ENCODE measurements around the gene SAP30L.

Gene SAP30L

DNA sequence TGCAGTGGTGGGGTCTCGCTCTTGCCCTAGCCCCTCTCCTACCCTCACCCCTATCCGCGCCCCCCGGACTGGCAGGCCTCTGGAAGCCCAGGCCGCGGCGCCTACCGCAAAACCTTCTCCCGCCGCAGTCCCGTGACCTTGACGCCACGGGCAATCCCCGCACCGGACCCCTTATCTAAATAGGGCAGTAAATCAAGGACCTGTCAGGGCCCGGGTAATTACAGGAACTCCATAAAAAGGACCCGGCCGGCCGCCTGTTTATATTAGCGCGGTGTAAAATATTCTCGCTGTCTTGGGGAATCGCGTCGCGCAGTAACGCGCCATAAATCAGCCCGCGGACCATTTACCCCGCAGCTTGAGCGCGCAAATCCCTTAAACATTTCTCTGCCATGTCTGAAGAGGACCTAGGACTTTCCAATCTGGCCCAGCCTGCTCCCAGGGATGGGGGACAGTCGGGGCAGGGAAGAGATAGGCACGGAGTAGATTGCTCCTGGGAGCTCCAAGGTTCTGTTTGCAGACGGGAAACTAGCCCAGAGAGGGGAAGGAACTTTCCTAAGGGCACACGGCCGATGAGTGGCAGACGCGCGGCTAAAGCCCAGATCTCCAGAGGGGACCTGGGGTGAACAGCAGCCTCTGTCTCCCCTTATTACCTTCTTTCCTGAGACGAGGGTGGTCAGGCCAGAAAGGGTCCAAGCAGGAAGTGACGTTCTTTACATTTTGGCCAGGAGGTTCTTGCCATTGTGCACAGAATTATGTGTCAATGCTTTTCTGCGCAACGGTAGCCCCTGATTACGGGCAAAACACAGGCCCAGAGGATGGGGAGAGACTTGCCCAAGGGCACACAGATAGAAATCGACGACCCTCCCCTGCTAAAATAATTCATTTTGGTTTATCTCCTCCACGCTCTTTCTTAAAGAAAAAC, 37.0 kb downstream of the SAP30L start:
- DNase-seq = no peak

GRCh38 chr5:154483654-154484392, 38.0 kb downstream of the SAP30L start:
- DNase-seq = no peak

DNA sequence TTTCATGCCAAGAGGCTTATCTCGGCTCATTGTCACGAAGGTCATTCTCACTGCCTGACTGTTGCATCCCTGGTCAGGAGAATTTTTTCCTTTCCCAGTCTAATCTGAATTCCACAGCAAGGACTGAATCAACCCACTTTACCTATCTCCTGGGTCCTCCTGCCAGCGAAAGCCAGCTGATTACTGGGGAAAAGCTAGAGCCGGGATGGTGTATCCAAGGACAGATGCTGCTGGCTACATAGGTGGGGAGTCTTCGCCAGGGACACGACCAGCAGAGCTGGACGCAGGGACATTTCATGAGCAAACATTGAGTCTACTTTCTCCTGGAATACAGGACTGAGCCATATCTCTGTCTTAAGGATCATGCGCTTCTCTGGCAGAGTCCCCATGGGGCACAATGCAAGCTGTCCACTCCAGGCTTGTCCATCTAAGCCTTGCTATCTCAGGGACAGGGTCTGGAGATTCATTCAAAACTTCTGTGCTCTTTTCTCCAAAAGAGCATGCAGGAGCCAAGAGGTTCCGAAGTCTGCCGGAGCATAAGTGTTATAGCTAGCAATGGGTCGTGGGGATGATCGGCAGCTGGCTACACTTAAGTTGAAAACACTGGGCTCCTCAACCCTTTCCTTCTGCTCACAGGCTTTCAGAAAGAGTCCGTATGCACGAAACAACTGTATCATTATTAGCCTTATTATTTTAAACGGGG, 38.7 kb downstream of the SAP30L start:
- no peak for DNase-seq

DNA sequence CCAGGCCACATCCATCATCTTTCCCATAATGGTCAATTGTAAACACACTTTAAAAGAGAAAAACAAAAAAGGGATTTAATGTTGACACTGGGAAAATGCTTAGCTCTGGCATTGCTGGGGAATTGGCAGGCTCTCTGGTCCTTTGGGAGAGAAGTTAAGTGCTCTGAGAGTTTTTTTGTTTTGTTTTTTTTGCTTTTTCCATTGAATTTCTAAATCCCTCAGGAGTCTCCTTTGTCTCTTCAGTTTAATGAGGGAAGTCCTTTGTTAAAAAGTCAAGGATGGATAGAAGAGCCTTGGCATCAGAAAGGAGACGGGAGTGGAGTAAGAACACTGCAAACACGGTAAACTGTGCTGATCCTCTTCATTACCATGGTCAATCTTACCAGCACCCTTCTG, 39.3 kb downstream of the SAP30L start:
- no peak for DNase-seq

GRCh38 chr5:154485850-154486426, 40.1 kb downstream of the SAP30L start:
- DNase-seq = no peak

GRCh38 chr5:154486427-154486866, 40.6 kb downstream of the SAP30L start:
- no peak for DNase-seq

DNA sequence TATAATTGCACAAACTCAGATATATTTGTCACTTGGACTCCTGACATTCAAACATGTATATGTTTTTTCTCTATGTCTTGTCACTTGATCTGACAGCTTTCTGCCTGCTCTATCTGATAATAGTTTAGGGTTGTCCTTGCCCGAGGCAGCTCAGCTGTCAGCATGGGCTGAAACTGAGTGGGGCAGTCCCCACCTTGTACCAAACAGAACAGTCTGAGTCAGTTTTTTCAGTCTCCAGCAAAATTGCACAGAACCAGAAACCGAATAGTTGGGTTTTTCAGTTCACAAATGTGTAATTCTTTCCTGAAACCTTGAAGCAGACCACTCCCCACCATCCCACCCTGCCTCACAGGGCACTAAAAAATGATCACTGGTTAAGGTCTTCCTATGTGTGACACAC, 41.7 kb downstream of the SAP30L start:
- DNase-seq = no peak

DNA sequence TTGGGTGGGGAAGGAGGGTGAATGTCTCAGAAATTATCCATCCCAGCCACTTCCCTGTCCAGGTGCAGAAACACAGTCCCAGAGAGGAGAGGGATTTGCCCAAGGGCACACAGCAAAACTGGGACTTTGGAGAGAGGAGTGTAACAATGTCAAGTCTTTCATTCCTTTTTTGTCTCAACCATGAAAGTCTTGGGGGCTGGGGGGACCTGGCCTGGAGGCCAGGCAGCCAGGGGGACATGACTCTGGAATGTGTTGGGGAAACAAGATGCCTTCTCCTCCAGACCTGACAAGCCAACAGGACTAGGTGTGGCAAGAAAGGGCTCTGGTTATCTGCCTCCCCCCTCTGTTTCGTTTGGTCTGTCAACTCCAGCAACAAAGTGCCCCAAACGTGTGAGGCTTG, 46.1 kb downstream of the SAP30L start:
- no peak for DNase-seq

- DNase-seq = no peak
Observed at GRCh38 chr5:154493274-154493673, 47.5 kb downstream of the SAP30L start.

- no peak for DNase-seq
Observed at GRCh38 chr5:154494036-154494435, 48.2 kb downstream of the SAP30L start.

DNA sequence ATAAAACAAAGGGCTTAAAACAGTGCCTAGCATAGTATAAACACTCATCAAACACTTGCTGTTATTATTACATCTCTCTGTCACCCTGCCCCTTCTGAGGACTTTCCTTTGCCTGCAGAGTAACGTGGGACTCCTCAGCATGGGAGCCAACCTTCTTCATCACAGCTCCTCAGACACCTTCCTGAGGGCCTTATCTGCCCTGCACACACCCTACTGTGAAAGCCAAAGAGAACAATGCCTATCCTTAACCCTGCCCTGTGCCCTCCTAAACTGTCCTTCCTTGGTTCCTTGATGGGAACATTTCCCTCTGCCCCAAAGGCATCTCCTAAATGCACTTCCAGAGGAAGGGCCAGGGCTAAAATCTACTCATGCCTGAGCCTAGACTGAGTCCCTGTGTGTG, 52.8 kb downstream of the SAP30L start:
- DNase-seq = no peak

DNA sequence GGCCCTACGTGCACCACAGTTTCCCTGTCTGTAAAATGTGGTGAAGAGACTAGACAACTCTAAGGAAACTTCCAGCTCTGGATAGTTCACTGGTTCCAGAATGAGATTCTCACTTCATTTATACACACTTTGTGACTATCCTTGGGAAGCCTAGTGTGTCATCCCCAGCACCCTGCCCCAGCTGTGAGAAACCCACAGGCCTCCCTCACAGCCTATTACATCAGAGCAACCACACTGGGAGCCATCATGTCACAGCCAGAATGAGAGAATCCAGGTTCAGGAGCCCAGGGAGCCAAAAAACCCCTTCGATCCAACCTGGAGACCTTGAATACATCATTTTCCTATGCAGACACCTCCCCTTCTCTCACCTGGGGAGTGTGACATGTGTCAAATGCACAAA, 53.2 kb downstream of the SAP30L start:
- DNase-seq = no peak

DNA sequence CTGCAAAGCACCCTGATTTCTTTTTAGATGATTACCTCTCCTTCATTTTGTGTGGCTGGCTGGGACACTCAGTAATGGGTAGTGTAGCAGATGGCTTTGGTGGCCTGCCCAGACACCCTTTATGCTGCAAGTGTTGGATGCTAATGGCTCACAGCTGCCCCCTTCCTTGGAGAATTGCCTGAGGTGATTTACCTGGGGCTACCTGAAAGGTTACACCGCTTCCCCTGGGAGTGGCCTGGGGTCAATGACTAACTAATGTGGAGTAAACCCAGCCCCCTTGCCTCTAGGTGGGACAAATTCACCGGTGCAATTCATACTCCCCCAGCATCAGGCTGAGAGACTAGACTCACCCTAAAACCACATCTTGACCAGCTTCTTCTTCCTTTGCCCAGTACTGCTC, 55.8 kb downstream of the SAP30L start:
- DNase-seq = no peak

DNA sequence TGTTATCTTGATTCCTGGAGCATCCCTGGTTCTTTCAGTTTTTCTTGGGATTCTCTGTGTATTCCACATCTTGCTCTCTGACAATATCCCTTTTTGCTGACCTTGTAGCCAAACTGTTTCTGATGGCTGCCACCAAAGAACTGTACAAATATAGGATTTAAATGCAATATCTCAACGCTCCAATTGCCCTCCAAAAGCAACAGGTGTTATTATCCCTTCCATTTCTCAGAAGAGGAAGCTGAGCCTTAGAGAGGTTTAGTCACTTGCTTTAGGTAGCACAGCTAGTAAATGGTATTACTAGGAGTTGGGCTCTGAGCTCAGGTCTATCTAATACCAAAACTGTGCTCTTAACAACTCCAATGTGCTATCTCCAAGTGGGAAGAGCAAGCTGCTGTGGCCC, 56.4 kb downstream of the SAP30L start:
- no peak for DNase-seq

- no peak for DNase-seq
Observed at GRCh38 chr5:154503698-154504039, 57.9 kb downstream of the SAP30L start.

GRCh38 chr5:154505567-154505966, 59.8 kb downstream of the SAP30L start:
- no peak for DNase-seq

DNA sequence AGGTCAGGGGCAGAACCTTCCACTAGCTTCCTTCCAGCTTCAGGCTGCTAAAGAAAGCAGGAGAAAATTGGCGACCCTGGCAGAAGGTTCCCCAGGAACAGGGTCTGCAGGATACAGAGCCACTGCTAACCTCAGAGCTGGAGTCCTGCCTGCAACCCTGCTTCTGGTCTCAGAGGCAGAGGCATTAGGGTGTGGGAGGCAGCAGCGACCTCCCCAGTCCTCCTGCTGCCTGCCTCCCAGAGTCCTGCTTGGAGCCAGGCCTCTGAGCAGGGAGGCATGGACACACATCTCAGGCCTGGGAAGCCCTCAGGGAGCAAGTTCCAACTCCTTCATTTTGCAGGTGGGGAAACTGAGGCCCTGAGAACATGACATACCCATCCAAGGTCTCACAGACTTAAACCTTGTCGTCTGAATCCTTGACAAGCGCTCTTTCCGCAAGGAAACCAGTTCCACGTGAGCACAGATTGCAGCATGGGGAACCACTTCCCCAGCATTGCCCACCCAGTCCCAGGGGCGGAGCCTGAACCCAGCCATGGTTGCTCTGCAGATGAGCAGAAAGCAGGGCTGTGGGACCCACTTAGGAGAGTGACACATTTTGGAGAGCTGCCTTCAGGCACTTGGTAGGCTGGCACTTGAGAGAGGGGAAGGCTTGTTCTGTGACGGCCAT, 60.4 kb downstream of the SAP30L start:
- DNase-seq = no peak

DNA sequence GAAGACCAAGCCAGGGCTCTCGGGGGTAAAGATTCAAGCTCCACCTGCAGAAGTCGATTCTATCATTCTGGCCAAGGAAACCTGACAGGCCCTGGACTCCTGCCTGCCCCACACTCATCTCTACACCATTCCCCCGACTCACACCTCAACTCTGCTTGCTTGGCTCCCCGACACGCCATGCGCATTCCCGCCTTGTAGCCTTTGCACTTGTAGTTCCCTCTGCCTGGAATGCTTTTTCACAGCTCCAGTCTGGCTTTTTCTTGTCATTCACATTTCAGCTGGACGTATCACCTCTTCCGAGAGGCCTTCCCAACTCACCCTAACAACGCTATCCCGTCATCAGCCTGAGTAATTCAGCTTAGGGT, 60.9 kb downstream of the SAP30L start:
- no peak for DNase-seq

GRCh38 chr5:154508114-154508513, 62.3 kb downstream of the SAP30L start:
- no peak for DNase-seq

DNA sequence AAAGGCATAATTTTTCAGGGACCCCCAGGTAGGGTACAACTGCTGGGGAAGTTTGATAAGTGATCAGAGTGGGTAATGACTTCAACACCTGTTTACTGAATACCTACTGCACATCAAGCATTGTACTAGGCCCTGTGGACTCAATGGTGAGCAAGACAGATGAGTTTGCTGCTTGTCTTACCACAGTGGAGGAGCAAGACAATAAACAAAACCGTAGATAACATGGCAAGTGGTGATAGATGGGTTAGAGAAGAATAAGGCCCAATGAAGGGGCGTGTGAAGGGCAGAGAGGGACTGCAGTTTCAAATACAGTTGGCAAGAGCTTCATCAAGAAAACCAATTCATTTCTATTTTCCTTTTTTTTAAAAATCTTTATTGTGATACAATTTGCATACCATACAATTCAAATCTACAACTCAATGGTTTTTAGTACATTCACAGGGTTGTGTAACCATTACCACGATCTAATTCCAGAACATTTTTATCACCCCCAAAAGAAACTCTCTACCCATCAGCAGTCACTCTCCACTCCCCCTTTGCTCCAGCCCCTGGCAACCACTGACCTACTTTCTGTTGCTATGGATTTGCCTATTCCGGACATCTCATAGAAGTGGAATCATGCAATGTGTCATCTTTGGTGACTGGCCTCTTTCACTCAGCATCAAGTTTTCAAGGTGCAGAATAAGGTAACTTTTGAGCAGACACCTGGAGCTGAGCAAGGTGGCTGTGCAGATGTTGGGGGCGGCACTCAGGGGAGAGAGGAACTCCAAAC, 64.2 kb downstream of the SAP30L start:
- DNase-seq = no peak
